GM23338 (cell line): ENCODE measurements around the gene CLCN4.

Experiments
- POLR2AphosphoS5 ChIP-seq: IDR thresholded peaks from 2 replicates; pipeline ENCODE4 v1.6.1; 2016; ENCODE audit warnings: antibody characterized with exemption, low read depth
- TF ChIP-seq, protein P1 (sequence below), 2 experiments: fragments of 200-600 bp in 1 of 2; sonication (generic) in 1 of 2; conservative IDR thresholded peaks; 2 replicates each; pipeline versions ENCODE4 v1.5.1 to v1.6.1; 2016 to 2017; ENCODE audit warnings: antibody characterized with exemption in 2 of 2, low read depth in 2 of 2, mild to moderate bottlenecking in 2 of 2, moderate library complexity in 1 of 2

DNA sequence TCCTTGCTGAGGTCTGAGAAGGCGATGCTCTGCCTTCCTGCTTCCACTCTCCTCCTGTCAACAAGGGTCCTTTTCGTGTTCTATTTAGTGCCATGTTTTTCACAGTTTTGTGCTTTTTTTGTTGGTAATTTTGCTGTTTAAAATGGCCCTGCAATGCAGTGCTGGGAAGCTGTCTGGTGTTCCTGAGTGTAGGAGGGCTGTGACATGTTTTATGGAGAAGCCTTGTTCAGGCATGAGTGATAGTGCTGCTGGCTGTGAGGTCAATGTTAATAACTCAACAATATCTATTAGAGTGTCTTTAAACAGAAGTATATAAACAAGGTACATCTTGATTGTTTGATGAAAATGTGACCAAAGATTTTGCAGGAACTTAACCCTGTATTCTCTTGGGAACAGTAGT, 27.6 kb downstream of the CLCN4 start:
- TF ChIP-seq, protein P1, sequence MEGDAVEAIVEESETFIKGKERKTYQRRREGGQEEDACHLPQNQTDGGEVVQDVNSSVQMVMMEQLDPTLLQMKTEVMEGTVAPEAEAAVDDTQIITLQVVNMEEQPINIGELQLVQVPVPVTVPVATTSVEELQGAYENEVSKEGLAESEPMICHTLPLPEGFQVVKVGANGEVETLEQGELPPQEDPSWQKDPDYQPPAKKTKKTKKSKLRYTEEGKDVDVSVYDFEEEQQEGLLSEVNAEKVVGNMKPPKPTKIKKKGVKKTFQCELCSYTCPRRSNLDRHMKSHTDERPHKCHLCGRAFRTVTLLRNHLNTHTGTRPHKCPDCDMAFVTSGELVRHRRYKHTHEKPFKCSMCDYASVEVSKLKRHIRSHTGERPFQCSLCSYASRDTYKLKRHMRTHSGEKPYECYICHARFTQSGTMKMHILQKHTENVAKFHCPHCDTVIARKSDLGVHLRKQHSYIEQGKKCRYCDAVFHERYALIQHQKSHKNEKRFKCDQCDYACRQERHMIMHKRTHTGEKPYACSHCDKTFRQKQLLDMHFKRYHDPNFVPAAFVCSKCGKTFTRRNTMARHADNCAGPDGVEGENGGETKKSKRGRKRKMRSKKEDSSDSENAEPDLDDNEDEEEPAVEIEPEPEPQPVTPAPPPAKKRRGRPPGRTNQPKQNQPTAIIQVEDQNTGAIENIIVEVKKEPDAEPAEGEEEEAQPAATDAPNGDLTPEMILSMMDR (conservative IDR thresholded peaks at IDR 0.05; ENCODE audit: low read depth in 2 of 2) = no peak
- no peak for TF ChIP-seq POLR2AphosphoS5
